Activated naive CD4-positive, alpha-beta T cell (primary cell): ENCODE results near the gene CCDC40.
A peak's percentile ranks its signal among the peaks of the same experiment; 100 is the strongest.

Experiments
- DNase-seq, 4 experiments: peaks; one replicate each; lab custom pipeline; 2025; lab: John Stamatoyannopoulos, UW

CCDC40 gene

GRCh38 chr17:80101946-80102663 is 65.7 kb downstream of the CCDC40 start:
- DNase-seq = peak in 1 of 4 experiments; percentile 32

- no peak for DNase-seq
These were observed 66.4 kb downstream of the CCDC40 start for GRCh38 chr17:80102664-80103448.

DNA sequence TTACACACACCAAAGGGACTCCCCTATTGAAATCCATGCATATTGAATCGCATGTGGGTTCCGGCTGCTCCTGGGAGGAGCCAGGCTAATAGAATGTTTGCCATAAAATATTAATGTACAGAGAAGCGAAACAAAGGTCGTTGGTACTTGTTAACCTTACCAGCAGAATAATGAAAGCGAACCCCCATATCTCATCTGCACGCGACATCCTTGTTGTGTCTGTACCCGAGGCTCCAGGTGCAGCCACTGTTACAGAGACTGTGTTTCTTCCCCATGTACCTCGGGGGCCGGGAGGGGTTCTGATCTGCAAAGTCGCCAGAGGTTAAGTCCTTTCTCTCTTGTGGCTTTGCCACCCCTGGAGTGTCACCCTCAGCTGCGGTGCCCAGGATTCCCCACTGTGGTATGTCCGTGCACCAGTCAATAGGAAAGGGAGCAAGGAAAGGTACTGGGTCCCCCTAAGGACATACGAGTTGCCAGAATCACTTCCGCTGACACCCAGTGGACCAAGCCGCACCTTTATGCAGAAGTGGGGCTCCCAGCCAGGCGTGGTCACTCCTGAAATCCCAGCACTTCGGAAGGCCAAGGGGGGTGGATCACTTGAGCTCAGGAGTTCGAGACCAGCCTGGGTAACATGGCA is 67.1 kb downstream of the CCDC40 start:
- DNase-seq = no peak

- DNase-seq = no peak
These were observed 68.0 kb downstream of the CCDC40 start for GRCh38 chr17:80104321-80104955.

GRCh38 chr17:80104956-80105375 is 68.5 kb downstream of the CCDC40 start:
- DNase-seq = no peak

- DNase-seq = no peak
These were observed 69.3 kb downstream of the CCDC40 start for GRCh38 chr17:80105762-80106161.

DNA sequence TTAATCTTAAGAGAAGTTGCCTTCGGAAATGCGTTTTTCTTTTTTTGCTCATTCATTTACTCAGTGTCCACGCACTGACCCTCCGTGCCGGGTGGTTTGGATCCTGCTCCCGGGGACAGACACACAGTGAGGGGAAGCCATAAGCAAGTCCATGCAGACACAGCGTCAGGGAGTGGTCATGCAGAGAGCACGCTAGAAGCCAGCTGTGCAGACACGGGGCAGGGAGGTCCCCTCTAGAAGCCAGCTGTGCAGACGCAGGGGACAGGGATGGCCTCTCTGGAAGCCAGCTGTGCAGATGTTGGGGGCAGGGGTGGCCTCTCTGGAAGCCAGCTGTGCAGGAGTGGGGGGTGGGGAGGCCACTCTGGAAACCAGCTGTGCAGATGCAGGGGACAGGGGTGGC is 69.7 kb downstream of the CCDC40 start:
- DNase-seq = no peak

DNA sequence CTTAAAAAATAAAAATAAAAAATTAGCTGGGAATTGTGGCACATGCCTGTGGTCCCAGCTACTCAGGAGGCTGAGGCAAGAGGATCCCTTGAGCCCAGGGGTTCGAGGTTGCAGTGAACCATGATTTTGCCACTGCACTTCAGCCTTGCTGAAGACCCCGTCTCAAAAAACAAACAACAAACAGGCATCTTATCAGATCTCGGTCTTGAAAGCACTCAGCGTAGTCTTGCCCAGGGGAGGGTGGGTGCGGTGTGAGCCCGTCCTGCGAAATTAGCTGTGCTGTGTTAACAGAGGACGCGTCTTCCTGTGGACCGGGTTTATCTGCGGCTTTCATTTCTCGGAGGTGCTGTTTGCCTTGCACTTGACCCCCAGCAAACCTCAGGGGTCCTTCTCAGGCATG is 70.3 kb downstream of the CCDC40 start:
- DNase-seq = no peak

DNA sequence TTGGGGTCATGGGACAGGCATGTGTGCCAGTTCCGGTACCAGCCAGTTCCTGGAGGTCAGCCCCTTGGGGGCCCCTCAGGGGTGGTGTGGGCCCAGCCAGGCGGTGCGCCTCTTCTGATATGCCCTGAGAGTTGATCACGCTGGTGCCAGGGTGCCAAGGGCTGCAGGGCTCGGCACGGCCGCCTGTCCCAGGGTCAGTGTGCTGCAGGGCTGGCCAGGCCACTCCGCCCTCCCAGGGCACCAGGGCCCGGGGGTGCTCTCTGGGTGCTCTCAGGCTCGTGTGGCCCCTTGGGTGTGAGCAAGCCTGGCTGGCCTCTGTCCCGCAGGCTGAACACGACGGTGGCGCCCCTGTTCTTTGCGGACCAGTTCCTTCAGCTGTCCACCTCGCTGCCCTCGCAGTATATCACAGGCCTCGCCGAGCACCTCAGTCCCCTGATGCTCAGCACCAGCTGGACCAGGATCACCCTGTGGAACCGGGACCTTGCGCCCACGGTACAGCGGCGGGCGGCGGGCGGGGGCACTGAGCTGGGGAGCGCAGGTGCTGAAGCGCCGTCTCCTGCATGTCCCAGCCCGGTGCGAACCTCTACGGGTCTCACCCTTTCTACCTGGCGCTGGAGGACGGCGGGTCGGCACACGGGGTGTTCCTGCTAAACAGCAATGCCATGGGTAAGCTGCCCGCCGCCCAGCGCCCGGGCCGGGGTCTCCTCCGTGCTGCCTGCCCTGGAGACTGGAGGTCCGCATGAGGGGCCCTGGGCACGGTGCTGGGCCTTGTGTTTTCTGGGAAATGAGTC is 71.0 kb downstream of the CCDC40 start:
- DNase-seq = no peak

DNA sequence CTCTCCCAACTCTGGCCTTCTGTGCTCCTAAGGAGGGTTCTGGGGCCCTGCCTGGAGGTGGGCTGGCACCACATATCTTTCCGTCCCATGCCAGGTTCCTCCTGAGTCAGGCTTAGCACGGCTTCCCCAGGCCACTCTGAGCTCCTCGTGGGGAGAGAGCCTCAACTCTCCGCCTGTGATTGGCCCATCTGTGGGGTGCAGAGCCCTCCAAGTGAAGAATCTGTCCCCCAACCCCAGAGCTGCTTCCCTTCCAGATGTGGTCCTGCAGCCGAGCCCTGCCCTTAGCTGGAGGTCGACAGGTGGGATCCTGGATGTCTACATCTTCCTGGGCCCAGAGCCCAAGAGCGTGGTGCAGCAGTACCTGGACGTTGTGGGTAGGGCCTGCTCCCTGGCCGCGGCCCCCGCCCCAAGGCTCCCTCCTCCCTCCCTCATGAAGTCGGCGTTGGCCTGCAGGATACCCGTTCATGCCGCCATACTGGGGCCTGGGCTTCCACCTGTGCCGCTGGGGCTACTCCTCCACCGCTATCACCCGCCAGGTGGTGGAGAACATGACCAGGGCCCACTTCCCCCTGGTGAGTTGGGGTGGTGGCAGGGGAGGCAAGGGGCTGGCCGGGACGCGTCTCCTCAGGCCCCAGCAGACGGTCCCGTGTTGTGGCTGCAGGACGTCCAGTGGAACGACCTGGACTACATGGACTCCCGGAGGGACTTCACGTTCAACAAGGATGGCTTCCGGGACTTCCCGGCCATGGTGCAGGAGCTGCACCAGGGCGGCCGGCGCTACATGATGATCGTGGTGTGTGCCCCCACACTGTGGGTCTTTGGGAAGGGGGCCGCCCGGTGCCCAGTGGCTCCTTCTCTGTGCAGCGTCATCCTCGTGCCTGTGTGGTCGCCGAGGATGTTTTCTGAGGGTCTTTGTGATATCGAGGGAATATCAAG is 71.9 kb downstream of the CCDC40 start:
- DNase-seq = no peak

DNA sequence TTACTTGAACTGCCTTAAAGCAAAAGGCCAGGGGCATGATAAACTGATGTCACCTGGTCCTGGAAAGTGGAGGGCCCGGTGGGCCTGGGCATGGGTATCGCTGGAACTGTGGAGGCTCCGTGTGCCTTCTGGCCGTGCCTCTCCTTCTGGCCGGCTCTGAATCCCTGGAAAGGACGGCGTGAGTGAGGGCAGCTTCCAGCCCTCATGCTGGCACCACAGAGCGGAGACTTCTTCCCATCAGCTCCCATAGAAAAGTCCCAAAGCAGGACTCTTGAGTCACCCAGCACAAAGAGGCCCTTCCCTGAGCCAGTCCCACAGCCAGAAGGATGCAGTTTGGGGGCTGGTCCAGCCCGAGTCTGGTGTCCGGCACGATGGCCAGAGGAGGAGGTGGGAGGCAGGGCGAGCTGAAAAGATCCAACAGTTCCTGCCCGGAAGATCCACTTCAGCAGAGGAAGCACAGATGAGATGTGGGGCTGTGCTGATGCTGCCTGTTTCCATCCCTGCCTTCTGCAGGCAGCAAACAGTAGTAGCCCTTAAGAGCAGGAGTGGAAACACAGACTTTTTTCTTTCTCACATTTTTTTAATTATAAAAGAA is 72.7 kb downstream of the CCDC40 start:
- DNase-seq = no peak

DNA sequence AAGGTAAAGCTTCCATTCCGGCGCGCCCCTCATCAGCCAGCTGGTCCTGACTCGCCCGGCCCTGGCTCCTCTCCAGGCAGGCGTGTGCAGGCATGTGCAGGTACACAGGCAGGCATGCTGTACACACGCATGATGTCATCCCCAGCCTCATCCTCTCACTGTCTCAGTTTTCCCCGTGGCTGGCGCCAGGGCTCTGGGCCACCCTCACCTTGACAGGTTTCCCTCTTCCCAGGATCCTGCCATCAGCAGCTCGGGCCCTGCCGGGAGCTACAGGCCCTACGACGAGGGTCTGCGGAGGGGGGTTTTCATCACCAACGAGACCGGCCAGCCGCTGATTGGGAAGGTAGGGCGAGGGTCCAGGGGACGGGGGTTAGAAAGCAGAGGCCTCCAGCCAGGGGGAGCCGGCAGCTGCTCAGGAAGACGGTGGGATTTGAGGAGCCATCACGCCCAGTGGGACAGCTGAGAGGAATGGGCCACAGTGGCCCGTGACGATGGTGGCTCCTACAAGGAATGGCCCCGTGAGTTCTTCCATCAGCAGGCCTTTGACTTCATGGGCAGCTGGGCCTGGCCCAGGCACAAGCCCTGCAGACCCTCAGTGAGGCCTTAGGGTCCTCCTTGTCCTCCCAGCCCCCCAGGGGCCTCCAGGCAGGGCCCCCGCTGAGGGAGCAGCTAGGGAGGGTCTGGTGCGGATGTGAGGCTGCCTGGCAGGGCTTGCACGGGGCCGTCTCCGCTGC is 73.4 kb downstream of the CCDC40 start:
- DNase-seq = no peak

DNA sequence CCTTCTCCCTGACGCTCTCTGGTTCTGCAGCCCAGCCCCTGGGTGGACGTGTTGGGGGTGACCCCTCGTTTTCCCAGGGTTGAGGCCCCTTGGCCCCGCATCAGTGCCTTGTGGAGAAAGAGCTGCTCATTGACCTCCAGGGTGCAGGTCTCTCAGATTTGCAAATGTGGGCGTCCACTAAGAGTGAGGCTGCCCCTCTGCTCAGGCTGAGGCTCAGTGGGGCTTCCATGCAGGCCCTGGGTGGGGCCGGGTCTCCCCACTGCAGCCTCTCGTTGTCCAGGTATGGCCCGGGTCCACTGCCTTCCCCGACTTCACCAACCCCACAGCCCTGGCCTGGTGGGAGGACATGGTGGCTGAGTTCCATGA is 74.0 kb downstream of the CCDC40 start:
- DNase-seq = no peak

- DNase-seq = no peak
These were observed 74.7 kb downstream of the CCDC40 start for GRCh38 chr17:80110927-80111701.

DNA sequence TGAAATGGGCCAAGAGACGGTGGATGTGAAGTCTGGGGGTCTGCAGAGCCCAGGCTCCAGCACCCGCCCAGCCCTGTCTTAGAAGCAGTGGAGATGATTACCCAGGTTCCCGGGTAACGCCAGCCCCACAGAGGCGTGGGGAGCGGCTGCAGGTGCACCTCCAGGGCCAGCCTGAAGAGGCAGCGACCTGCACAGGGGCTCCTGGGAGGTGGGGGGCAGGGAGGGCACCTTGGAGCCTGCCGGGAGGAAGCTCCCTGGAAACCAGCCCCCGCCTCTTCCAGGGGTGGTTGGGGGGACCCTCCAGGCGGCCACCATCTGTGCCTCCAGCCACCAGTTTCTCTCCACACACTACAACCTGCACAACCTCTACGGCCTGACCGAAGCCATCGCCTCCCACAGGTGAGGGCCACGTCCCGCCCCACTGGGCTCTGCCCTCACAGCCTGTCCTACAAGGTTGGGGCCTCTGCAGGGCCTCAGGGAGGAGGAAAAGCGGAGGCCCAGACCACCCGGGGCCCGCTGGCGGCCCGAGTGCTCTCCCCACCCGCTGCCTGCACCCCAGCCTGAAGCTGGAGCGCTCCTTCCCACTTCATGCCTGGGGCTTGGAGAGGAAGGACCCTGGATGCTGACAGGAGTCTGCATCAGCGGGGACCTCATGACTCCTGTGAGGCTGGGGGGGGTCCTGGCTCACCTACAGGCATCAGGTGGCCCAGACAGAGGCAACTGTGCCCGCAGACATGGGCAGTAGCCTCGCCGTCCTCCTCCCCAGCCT is 75.4 kb downstream of the CCDC40 start:
- DNase-seq = no peak

GRCh38 chr17:80112471-80113032 is 76.1 kb downstream of the CCDC40 start:
- DNase-seq = no peak

GRCh38 chr17:80113033-80113484 is 76.6 kb downstream of the CCDC40 start:
- DNase-seq = no peak

- no peak for DNase-seq
These were observed 78.3 kb downstream of the CCDC40 start for GRCh38 chr17:80114758-80115157.
